Endodermal cell (in vitro differentiated cells): ENCODE results near the gene CACNA1I. TPM values are rescaled to one million over a fixed set of nuclear protein-coding genes. Genes with fewer than 3 reads are reported as not detected.

Source experiments
- DNase-seq: peaks from one replicate; pipeline ENCODE4 v3.0.0-alpha.2; 2017
- H3K27ac ChIP-seq: 2 replicates; pipeline ENCODE4 v1.5.1; 2013; ENCODE audit warnings: mild to moderate bottlenecking, low read depth, low read length, moderate library complexity
- H3K27me3 ChIP-seq: 2 replicates; pipeline ENCODE4 v1.6.1; 2013; ENCODE audit warnings: mild to moderate bottlenecking, low read length, moderate library complexity; ENCODE audit not compliant: insufficient read depth, control insufficient read depth, poor library complexity, severe bottlenecking
- H3K36me3 ChIP-seq: 2 replicates; pipeline ENCODE4 v1.7.0; 2013; ENCODE audit warnings: mild to moderate bottlenecking, low read length, moderate library complexity; ENCODE audit not compliant: control insufficient read depth, insufficient read depth
- H3K4me1 ChIP-seq: one replicate; pipeline ENCODE4 v1.7.0; 2013; ENCODE audit warnings: low read length; ENCODE audit not compliant: control insufficient read depth, insufficient read depth
- H3K4me3 ChIP-seq: 2 replicates; pipeline ENCODE4 v1.5.1; 2013; ENCODE audit warnings: mild to moderate bottlenecking, low read length, moderate library complexity
- H3K9ac ChIP-seq: 2 replicates; pipeline ENCODE4 v1.6.1; 2013; ENCODE audit warnings: mild to moderate bottlenecking, low read length, moderate library complexity; ENCODE audit not compliant: poor library complexity, severe bottlenecking; ENCODE audit errors: extremely low read depth
- H3K9me3 ChIP-seq: 2 replicates; pipeline ENCODE4 v1.6.1; 2013; ENCODE audit warnings: mild to moderate bottlenecking, low read length, moderate library complexity; ENCODE audit not compliant: control insufficient read depth
- H3K27ac Mint-ChIP-seq: 2 replicates; pipeline ENCODE4 v1.8.0; 2020; ENCODE audit warnings: mixed read lengths
- H3K27me3 Mint-ChIP-seq: 2 replicates; pipeline ENCODE4 v1.8.0; 2021; ENCODE audit warnings: mild to moderate bottlenecking, mixed read lengths; ENCODE audit not compliant: insufficient read depth
- H3K36me3 Mint-ChIP-seq: 2 replicates; pipeline ENCODE4 v1.8.0; 2020; ENCODE audit warnings: low read depth, mixed read lengths
- H3K4me1 Mint-ChIP-seq: 2 replicates; pipeline ENCODE4 v1.8.0; 2020; ENCODE audit warnings: mixed read lengths
- H3K4me3 Mint-ChIP-seq: 2 replicates; pipeline ENCODE4 v1.8.0; 2020; ENCODE audit warnings: mild to moderate bottlenecking, moderate library complexity, mixed read lengths
- H3K9me3 Mint-ChIP-seq: 2 replicates; pipeline ENCODE4 v1.8.0; 2020; ENCODE audit warnings: mild to moderate bottlenecking, mixed read lengths
- WGBS, 2 experiments: methylation state at CpG; one replicate each; pipeline versions ENCODE4 v1.1.5 to v1.1.7; 2013; ENCODE audit warnings: missing lambda C conversion rate in 2 of 2, mixed read lengths in 1 of 2; ENCODE audit not compliant: insufficient coverage in 1 of 2, insufficient read length in 1 of 2; 5-methylcytosine and 5-hydroxymethylcytosine counted together
- total RNA-seq, 2 donors: library from RNA; stranded (reverse); fragmentation: NEBNext Ultra II Directional in 1 of 2; extraction: Animal tissue kit (Norgen Biotek cat#: 25700) in 1 of 2; gene quantifications; 2 replicates in 1 of 2; 3 replicates in 1 of 2; pipeline ENCODE4 v1.2.1, GENCODE V29; 2021
- TF ChIP-seq, protein P1 (sequence below): fragments of 200-600 bp; sonication (generic); conservative IDR thresholded peaks from 2 replicates; pipeline ENCODE4 v1.5.0; 2021; ENCODE audit warnings: antibody characterized with exemption, mild to moderate bottlenecking

Gene CACNA1I
- total RNA-seq, 2 donors from 2014 or later, result 1.2 to 2.2 TPM

DNA sequence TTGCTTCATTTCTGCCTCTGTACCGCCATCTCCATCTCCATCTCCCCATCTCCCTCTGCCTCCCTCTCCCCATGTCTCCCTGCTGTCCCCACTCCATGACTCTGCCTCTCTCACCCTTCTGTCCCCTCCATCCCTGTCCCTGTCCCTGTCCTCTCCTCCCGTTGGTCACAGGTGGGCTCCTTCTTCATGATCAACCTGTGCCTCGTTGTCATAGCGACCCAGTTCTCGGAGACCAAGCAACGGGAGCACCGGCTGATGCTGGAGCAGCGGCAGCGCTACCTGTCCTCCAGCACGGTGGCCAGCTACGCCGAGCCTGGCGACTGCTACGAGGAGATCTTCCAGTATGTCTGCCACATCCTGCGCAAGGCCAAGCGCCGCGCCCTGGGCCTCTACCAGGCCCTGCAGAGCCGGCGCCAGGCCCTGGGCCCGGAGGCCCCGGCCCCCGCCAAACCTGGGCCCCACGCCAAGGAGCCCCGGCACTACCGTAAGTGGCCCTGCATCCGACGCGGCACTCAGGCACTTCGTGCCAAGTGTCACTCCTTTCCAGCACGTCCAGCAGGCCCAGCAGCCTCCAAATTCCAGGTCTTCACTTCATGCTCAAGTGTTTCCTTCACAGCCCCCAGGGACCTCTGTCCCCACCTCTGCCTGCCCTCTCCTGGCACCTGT lies 76.0 kb downstream of the CACNA1I start:
- 92 to 94% methylated on average over 31 of the region's 31 CpGs for WGBS, 2 experiments
- no peak overlapping the region for H3K27ac ChIP-seq
- no peak overlapping the region for H3K27ac Mint-ChIP-seq

DNA sequence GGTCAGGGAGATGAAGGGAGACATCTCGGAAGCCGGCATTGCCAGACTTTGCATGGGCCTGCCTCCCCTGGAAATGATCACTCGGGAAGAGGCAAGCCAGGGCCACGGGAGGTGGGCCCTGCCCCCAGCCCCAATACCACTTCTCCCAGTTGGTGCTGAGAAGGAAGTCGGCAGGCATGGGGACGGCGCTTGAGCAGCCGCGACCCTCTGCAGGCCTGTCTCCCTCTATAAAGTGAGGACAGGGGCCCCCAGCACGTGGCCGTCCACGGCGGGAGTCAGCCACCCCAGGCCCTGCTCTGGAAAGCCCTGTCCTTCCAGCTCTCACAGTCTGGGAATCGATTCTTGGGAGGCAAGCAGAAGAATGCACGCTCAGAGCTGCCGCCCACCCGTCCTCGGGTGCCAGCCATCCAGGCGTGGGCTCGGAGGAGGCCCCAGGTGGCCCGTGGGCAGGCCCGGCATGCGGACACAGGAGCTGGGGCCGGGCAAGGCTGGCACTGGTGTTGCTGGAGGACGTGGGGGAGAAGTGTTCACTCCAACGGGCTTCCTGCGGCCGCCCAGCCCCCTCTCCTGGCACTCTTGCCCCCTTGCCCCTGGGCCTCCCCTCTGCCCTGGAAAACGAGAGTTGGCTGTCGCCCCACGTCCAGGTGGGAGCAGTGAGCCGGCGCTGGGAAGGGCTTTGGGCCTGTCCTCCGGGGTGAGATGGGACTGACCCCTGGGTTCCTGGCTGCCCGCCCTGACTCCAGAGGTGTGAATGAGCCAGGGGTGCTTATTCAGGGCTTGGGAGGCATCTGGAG lies 77.5 kb downstream of the CACNA1I start:
- no peak overlapping the region for H3K4me3 ChIP-seq
- no peaks in the 10 kb centered on the region for H3K4me1 ChIP-seq
- TF ChIP-seq, protein P1, sequence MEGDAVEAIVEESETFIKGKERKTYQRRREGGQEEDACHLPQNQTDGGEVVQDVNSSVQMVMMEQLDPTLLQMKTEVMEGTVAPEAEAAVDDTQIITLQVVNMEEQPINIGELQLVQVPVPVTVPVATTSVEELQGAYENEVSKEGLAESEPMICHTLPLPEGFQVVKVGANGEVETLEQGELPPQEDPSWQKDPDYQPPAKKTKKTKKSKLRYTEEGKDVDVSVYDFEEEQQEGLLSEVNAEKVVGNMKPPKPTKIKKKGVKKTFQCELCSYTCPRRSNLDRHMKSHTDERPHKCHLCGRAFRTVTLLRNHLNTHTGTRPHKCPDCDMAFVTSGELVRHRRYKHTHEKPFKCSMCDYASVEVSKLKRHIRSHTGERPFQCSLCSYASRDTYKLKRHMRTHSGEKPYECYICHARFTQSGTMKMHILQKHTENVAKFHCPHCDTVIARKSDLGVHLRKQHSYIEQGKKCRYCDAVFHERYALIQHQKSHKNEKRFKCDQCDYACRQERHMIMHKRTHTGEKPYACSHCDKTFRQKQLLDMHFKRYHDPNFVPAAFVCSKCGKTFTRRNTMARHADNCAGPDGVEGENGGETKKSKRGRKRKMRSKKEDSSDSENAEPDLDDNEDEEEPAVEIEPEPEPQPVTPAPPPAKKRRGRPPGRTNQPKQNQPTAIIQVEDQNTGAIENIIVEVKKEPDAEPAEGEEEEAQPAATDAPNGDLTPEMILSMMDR, result no peak
- Mint-ChIP-seq H3K4me3 (no peak overlapping the region), H3K36me3 (no peaks in the 10 kb centered on the region), H3K27me3 (peaks cover 1% of the 10 kb centered on the region), H3K27ac (no peak overlapping the region), H3K4me1 (no peaks in the 10 kb centered on the region), H3K9me3 (no peaks in the 10 kb centered on the region)
- no peaks in the 10 kb centered on the region for H3K27me3 ChIP-seq
- no peaks in the 10 kb centered on the region for H3K36me3 ChIP-seq
- no peak overlapping the region for H3K9ac ChIP-seq
- H3K27ac ChIP-seq, result no peak overlapping the region
- H3K9me3 ChIP-seq, result no peaks in the 10 kb centered on the region
- DNase-seq, result no peak
- 90 to 94% methylated on average over 20 to 35 of the region's 35 CpGs for WGBS, 2 experiments

More for the DNA sequence above, 76.0 kb downstream of the CACNA1I start:
- DNase-seq, result no peak
- no peak overlapping the region for H3K4me3 ChIP-seq
- Mint-ChIP-seq H3K36me3 (no peaks in the 10 kb centered on the region), H3K4me3 (no peak overlapping the region), H3K4me1 (no peaks in the 10 kb centered on the region), H3K27me3 (peaks cover 6% of the 10 kb centered on the region), H3K9me3 (no peaks in the 10 kb centered on the region)
- H3K27me3 ChIP-seq, result no peaks in the 10 kb centered on the region
- no peaks in the 10 kb centered on the region for H3K4me1 ChIP-seq
- TF ChIP-seq, protein P1, result no peak
- H3K9ac ChIP-seq, result no peak overlapping the region
- no peaks in the 10 kb centered on the region for H3K36me3 ChIP-seq
- H3K9me3 ChIP-seq, result no peaks in the 10 kb centered on the region

DNA sequence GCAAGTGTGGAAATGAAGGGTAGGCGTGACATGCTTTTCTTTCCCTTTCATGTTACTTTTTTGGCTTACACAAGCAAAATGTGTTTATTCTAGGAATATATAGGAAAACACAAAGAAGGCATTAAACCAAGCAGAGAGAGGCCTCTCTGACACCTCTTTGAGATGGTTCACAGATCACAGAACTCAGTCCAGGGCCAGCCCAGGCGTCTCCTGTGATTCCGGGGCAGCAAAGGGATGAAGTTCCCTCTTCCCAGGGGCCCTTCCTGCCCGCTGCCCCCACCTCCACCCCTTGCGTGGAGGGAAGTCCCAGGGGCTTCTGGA lies 78.0 kb downstream of the CACNA1I start:
- no peaks in the 10 kb centered on the region for H3K36me3 ChIP-seq
- 73 to 79% methylated on average over 3 to 5 of the region's 5 CpGs for WGBS, 2 experiments
- Mint-ChIP-seq H3K27ac (no peak overlapping the region), H3K36me3 (no peaks in the 10 kb centered on the region), H3K4me3 (no peak overlapping the region), H3K27me3 (no peaks in the 10 kb centered on the region), H3K4me1 (no peaks in the 10 kb centered on the region), H3K9me3 (no peaks in the 10 kb centered on the region)
- DNase-seq, result no peak
- no peak overlapping the region for H3K9ac ChIP-seq
- H3K27ac ChIP-seq, result no peak overlapping the region
- H3K9me3 ChIP-seq, result no peaks in the 10 kb centered on the region
- H3K4me1 ChIP-seq, result no peaks in the 10 kb centered on the region
- H3K4me3 ChIP-seq, result no peak overlapping the region
- TF ChIP-seq, protein P1, result no peak
- no peaks in the 10 kb centered on the region for H3K27me3 ChIP-seq
